Ishikawa (cell line): ENCODE results near the gene SPATA31C1.

ENCODE experiments used
- CEBPB ChIP-seq: IDR thresholded peaks from 2 replicates; pipeline ENCODE4 v1.6.1; 2012
- CREB1 ChIP-seq: IDR thresholded peaks from 2 replicates; pipeline ENCODE4 v1.6.1; 2012; ENCODE audit warnings: low read depth
- EGR1 ChIP-seq: IDR thresholded peaks from 2 replicates; pipeline ENCODE4 v1.6.1; 2012
- EP300 ChIP-seq: IDR thresholded peaks from 2 replicates; pipeline ENCODE4 v1.6.1; 2012; ENCODE audit warnings: borderline replicate concordance
- FOXM1 ChIP-seq: IDR thresholded peaks from 2 replicates; pipeline ENCODE4 v1.6.1; 2012; ENCODE audit warnings: low read depth, borderline replicate concordance
- NFIC ChIP-seq: IDR thresholded peaks from 2 replicates; pipeline ENCODE4 v1.6.1; 2012
- RAD21 ChIP-seq: IDR thresholded peaks from 2 replicates; pipeline ENCODE4 v1.6.1; 2012; ENCODE audit warnings: low read depth
- TAF1 ChIP-seq: IDR thresholded peaks from 2 replicates; pipeline ENCODE4 v1.6.1; 2012; ENCODE audit warnings: low read depth, mild to moderate bottlenecking
- TCF12 ChIP-seq: IDR thresholded peaks from 2 replicates; pipeline ENCODE4 v1.6.1; 2012; ENCODE audit warnings: low read depth
- TEAD4 ChIP-seq: IDR thresholded peaks from 2 replicates; pipeline ENCODE4 v1.6.1; 2012
- YY1 ChIP-seq: IDR thresholded peaks from 2 replicates; pipeline ENCODE4 v1.6.1; 2012; ENCODE audit warnings: low read depth
- ZBTB7A ChIP-seq: IDR thresholded peaks from 2 replicates; pipeline ENCODE4 v1.6.1; 2012; ENCODE audit warnings: low read depth
- TF ChIP-seq, protein P1 (sequence below): IDR thresholded peaks from 2 replicates; pipeline ENCODE4 v1.6.1; 2012
- TF ChIP-seq, protein P2 (sequence below): IDR thresholded peaks from 2 replicates; pipeline ENCODE4 v1.6.1; 2012; ENCODE audit warnings: low read depth, mild to moderate bottlenecking
- TF ChIP-seq, protein P3 (sequence below): IDR thresholded peaks from 2 replicates; pipeline ENCODE4 v1.6.1; 2012

The SPATA31C1 gene

DNA sequence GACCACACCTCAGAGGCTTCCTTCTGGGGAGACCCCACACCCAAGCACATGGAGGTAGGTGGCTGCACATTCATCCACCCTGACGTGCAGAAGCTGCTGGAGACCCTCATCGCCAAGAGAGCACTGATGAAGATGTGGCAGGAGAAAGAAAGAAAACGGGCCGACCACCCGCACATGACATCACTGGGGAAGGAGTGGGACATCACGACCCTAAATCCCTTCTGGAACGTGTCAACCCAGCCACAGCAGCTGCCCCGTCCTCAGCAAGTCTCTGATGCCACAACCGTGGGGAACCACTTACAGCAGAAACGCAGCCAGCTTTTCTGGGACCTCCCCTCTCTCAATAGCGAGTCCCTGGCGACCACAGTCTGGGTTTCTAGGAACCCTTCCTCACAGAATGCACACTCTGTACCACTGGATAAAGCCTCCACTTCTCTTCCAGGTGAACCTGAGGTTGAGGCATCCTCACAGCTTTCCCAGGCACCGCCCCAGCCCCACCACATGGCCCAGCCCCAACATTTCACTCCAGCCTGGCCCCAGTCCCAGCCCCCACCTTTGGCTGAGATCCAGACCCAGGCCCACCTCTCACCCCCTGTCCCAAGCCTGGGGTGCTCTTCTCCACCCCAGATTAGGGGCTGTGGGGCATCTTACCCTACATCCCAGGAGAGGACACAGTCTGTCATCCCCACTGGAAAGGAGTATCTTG lies 32.1 kb upstream of the SPATA31C1 start:
- TF ChIP-seq NFIC = no peak
- TF ChIP-seq TCF12 = no peak
- no peak for TF ChIP-seq CEBPB

DNA sequence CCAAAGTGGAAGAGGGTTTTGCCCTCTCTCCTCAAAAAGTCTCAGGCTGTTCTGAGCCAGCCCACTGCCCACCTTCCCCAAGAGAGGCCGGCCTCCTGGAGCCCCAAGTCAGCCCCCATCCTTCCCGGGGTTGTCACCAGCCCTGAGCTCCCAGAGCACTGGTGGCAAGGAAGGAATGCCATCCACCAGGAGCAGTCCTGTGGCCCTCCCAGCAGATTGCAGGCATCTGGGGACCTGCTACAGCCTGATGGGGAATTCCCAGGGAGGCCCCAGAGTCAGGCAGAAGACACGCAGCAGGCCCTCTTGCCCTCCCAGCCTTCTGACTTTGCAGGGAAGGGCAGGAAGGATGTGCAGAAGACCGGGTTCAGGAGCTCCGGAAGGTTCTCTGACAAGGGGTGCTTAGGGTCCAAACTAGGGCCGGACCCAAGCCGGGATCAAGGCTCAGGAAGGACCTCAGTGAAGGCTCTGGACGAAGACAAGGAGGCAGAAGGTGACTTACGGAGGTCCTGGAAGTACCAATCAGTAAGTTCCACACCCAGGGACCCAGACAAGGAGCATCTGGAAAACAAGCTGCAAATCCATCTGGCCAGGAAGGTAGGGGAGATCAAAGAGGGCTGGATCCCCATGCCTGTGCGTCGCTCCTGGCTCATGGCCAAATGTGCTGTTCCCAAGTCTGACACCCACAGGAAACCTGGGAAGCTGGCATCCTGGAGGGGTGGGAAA lies 31.4 kb upstream of the SPATA31C1 start:
- TF ChIP-seq TEAD4 = no peak
- no peak for TF ChIP-seq CEBPB
- no peak for TF ChIP-seq CREB1
- TF ChIP-seq EGR1 = no peak
- no peak for TF ChIP-seq TAF1
- TF ChIP-seq FOXM1 = no peak
- TF ChIP-seq NFIC = no peak
- no peak for TF ChIP-seq RAD21
- TF ChIP-seq, protein P1, sequence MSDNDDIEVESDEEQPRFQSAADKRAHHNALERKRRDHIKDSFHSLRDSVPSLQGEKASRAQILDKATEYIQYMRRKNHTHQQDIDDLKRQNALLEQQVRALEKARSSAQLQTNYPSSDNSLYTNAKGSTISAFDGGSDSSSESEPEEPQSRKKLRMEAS = no peak

DNA sequence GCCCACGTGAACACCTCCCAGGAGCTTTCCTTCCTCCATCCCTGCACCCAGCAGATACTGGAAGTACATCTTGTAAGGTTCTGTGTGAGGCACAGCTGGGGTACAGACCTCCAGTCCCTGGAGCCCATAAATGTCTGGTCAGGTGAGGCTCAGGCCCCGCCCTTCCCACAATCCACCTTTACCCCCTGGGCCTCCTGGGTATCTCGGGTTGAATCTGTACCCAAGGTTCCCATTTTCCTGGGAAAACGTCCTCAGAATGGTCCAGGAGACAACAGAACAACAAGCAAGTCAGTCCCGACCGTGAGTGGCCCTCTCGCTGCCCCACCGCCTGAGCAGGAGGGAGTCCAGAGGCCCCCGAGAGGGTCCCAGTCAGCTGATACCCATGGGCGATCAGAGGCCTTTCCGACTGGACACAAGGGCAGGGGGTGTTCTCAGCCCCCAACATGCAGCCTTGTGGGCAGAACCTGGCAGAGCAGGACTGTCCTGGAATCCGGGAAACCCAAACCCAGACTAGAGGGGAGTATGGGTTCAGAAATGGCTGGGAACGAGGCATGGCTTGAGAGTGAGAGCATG lies 30.7 kb upstream of the SPATA31C1 start:
- no peak for TF ChIP-seq TCF12
- TF ChIP-seq EGR1 = no peak
- TF ChIP-seq, protein P1 = no peak
- TF ChIP-seq FOXM1 = no peak
- TF ChIP-seq CREB1 = no peak
- TF ChIP-seq NFIC = no peak
- no peak for TF ChIP-seq TEAD4
- TF ChIP-seq YY1 = no peak

DNA sequence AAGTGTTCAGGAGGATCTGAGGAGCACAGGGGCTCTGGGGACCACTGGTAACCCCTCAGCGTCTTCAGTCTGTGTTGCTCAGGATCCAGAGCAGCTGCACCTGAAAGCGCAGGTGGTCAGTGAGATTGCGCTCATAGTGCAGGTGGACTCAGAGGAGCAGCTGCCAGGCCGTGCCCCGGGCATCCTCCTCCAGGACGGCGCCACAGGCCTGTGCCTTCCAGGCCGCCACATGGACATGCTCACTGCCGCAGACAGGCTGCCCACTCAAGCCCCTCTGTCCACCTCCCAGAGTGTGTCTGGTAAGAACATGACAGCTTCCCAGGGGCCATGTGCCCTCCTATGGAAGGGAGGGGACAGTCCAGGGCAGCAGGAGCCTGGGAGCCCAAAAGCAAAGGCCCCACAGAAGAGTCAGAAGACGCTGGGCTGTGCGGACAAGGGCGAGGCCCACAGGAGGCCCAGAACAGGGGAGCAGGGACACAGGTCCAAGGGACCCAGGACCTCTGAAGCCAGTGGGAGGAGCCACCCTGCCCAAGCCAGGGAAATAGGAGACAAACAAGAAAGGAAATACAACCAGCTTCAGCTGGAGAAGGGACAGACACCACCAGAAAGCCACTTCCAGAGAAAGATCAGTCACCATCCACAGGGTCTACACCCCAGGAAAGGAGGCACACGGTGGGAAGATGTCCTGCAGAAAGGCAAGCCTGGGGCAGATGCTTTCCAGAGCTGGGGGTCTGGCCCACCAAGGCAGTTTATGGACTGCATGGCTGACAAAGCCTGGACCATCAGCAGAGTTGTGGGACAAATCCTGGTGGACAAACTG lies 29.9 kb upstream of the SPATA31C1 start:
- TF ChIP-seq, protein P2, sequence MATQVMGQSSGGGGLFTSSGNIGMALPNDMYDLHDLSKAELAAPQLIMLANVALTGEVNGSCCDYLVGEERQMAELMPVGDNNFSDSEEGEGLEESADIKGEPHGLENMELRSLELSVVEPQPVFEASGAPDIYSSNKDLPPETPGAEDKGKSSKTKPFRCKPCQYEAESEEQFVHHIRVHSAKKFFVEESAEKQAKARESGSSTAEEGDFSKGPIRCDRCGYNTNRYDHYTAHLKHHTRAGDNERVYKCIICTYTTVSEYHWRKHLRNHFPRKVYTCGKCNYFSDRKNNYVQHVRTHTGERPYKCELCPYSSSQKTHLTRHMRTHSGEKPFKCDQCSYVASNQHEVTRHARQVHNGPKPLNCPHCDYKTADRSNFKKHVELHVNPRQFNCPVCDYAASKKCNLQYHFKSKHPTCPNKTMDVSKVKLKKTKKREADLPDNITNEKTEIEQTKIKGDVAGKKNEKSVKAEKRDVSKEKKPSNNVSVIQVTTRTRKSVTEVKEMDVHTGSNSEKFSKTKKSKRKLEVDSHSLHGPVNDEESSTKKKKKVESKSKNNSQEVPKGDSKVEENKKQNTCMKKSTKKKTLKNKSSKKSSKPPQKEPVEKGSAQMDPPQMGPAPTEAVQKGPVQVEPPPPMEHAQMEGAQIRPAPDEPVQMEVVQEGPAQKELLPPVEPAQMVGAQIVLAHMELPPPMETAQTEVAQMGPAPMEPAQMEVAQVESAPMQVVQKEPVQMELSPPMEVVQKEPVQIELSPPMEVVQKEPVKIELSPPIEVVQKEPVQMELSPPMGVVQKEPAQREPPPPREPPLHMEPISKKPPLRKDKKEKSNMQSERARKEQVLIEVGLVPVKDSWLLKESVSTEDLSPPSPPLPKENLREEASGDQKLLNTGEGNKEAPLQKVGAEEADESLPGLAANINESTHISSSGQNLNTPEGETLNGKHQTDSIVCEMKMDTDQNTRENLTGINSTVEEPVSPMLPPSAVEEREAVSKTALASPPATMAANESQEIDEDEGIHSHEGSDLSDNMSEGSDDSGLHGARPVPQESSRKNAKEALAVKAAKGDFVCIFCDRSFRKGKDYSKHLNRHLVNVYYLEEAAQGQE = no peak
- TF ChIP-seq TCF12 (no peak), NFIC (no peak), EP300 (no peak), CEBPB (no peak), ZBTB7A (no peak), TAF1 (no peak), FOXM1 (no peak), YY1 (no peak), EGR1 (no peak), CREB1 (no peak), TEAD4 (no peak), RAD21 (no peak)
- TF ChIP-seq, protein P3, sequence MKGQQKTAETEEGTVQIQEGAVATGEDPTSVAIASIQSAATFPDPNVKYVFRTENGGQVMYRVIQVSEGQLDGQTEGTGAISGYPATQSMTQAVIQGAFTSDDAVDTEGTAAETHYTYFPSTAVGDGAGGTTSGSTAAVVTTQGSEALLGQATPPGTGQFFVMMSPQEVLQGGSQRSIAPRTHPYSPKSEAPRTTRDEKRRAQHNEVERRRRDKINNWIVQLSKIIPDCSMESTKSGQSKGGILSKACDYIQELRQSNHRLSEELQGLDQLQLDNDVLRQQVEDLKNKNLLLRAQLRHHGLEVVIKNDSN = no peak
- TF ChIP-seq, protein P1 = no peak

DNA sequence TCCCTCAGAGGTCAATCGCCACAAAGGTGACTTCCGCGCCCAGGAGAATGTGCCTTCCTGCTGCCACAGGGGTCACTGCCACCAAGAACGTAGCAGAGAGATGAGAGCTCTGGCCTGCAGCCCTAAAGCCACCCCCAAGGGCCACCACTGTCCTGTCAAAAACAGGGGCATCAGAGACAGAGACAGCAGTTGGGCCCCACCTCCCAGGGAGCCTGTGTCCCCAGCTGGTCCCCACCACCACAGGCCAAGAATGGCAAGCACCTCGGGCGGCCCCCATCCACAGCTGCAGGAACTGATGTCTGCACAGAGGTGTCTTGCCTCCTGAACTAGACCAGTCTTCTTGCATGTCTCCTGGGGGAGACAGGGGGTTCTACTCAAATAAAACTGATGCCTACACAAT lies 29.3 kb upstream of the SPATA31C1 start:
- TF ChIP-seq, protein P3 = no peak
- TF ChIP-seq FOXM1 = no peak
- no peak for TF ChIP-seq YY1
- no peak for TF ChIP-seq NFIC
- TF ChIP-seq EP300 = no peak
- no peak for TF ChIP-seq RAD21
- TF ChIP-seq ZBTB7A = no peak
- TF ChIP-seq, protein P1 = no peak
- TF ChIP-seq, protein P2 = no peak
- no peak for TF ChIP-seq TEAD4
- TF ChIP-seq CREB1 = no peak
- no peak for TF ChIP-seq CEBPB
